ENCODE data around the gene LRMDA. TPM values are rescaled to one million over a fixed set of nuclear protein-coding genes. Genes with fewer than 3 reads are reported as not detected.

LRMDA gene
- total and polyA plus RNA-seq, 2 donors (not counting 3 experiments of a cell fraction or from before 2014, with no cell fraction given) = 9.7 to 18.0 TPM

DNA sequence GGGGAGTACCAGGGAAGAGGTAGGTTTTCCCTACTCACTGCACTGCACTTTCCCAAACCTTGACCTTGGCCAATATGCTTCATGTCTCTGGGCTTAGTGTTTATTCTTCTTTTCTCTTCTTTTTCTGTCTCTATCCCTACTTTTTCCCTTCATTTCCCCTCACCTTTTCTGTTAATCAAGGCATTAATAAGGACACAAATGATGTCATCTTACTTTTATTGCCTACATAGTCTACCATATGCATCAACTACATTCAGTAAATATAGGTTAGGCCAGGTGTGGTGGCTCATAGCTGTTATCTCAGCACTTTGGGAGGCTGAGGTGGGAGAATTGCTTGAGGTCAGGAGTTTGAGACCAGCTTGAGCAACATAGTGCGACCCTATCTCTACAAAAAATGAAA, 16.9 kb upstream of the LRMDA start:
- CTCF ChIA-PET = no interaction called here
- H3K79me2 ChIP-seq (ENCODE audit: control insufficient read depth, insufficient read depth, low read length) = no peaks in the 10 kb centered on the region
- no peak for TF ChIP-seq EZH2 (IDR thresholded peaks at IDR 0.05; ENCODE audit: borderline replicate concordance, low read depth, low read length, severe bottlenecking)
- no peak for TF ChIP-seq GATA2 (IDR thresholded peaks at IDR 0.05; ENCODE audit: insufficient read depth, insufficient read length, low read depth, low read length)
- TF ChIP-seq FOS (IDR thresholded peaks at IDR 0.05; ENCODE audit: borderline replicate concordance, insufficient read depth, low read length) = no peak
- no peak for TF ChIP-seq MYC (IDR thresholded peaks at IDR 0.05; ENCODE audit: low read depth, low read length)
- TF ChIP-seq, protein P1, sequence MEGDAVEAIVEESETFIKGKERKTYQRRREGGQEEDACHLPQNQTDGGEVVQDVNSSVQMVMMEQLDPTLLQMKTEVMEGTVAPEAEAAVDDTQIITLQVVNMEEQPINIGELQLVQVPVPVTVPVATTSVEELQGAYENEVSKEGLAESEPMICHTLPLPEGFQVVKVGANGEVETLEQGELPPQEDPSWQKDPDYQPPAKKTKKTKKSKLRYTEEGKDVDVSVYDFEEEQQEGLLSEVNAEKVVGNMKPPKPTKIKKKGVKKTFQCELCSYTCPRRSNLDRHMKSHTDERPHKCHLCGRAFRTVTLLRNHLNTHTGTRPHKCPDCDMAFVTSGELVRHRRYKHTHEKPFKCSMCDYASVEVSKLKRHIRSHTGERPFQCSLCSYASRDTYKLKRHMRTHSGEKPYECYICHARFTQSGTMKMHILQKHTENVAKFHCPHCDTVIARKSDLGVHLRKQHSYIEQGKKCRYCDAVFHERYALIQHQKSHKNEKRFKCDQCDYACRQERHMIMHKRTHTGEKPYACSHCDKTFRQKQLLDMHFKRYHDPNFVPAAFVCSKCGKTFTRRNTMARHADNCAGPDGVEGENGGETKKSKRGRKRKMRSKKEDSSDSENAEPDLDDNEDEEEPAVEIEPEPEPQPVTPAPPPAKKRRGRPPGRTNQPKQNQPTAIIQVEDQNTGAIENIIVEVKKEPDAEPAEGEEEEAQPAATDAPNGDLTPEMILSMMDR (IDR thresholded peaks at IDR 0.05; ENCODE audit: extremely low read depth in 1 of 2, insufficient read depth in 1 of 2, low read depth in 1 of 2, low read length in 2 of 2) = no peak
- TF ChIP-seq POLR2AphosphoS5 (IDR thresholded peaks at IDR 0.05; ENCODE audit: insufficient read depth, low read depth, low read length) = no peak
- TF ChIP-seq, protein P2, sequence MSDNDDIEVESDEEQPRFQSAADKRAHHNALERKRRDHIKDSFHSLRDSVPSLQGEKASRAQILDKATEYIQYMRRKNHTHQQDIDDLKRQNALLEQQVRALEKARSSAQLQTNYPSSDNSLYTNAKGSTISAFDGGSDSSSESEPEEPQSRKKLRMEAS (IDR thresholded peaks at IDR 0.05; ENCODE audit: insufficient read depth, insufficient read length) = no peak
- TF ChIP-seq POLR2A (IDR thresholded peaks at IDR 0.05; ENCODE audit: low read depth, low read length) = no peak
- no peak for TF ChIP-seq JUN (IDR thresholded peaks at IDR 0.05; ENCODE audit: borderline replicate concordance, insufficient read depth, insufficient read length, low read depth)
- no peak overlapping the region for H3K9ac ChIP-seq (replicated peaks; ENCODE audit: extremely low read depth, insufficient read depth, low read length)
- no peaks in the 10 kb centered on the region for H4K20me1 ChIP-seq (replicated peaks; ENCODE audit: control insufficient read depth, extremely low read depth, insufficient read depth, low read length)
- no peak overlapping the region for H3K4me2 ChIP-seq (ENCODE audit: insufficient read depth, low read length)
- POLR2A ChIA-PET = no interaction called here
- no peak for FAIRE-seq
- no peaks in the 10 kb centered on the region for H3K36me3 ChIP-seq (ENCODE audit: control insufficient read depth in 2 of 2, extremely low read depth in 1 of 2, insufficient read depth in 2 of 2, low read length in 2 of 2)
- H3K9me1 ChIP-seq (replicated peaks; ENCODE audit: control insufficient read depth, extremely low read depth, insufficient read depth, low read length) = no peaks in the 10 kb centered on the region
- no peak overlapping the region for H3K4me3 ChIP-seq (replicated peaks in 1 of 3; ENCODE audit: insufficient read depth in 1 of 3, low read depth in 1 of 3, low read length in 3 of 3)
- dilution Hi-C loops (cut with MboI; ENCODE audit: extremely low pct_ligation_motif_present, low sequenced_read_pairs) (no loop called here), intact Hi-C loops (cut with micrococcal nuclease) (no loop called here)
- DNase-seq (ENCODE audit: low read depth, low spot score) = no peak
- H3K9me3 ChIP-seq (replicated peaks; ENCODE audit: control insufficient read depth, insufficient read depth, low read length) = no peaks in the 10 kb centered on the region
- peaks cover 24 to 32% of the 10 kb centered on the region in 2 experiments for H3K27me3 ChIP-seq (ENCODE audit: control insufficient read depth in 2 of 2, insufficient read depth in 2 of 2, low read length in 2 of 2)
- H2AFZ ChIP-seq (ENCODE audit: low read depth, low read length) = no peak overlapping the region
- H3K27ac ChIP-seq (ENCODE audit: insufficient read depth, low read depth, low read length) = no peak overlapping the region
- H3K4me1 ChIP-seq (ENCODE audit: control insufficient read depth, extremely low read depth, insufficient read depth, low read length) = no peaks in the 10 kb centered on the region
- BruUV-seq (replicated peaks) = no TSS peak
